HG03025 (cell line): Measurements from ENCODE around the gene GRHPR.
A peak's percentile ranks its signal among the peaks of the same experiment; 100 is the strongest.
"Not testable (repeated sequence)": the region's sequence is repeated elsewhere in the genome, so short reads cannot be mapped to it uniquely, and the experiment has no call there.

Source experiments
- ATAC-seq: cut with Tn5 transposase; IDR thresholded peaks from one replicate; pipeline ENCODE4 v1.9.1; 2021; ENCODE audit warnings: mild to moderate bottlenecking, moderate library complexity; ENCODE audit not compliant: unreplicated experiment, low FRiP score

The GRHPR gene

DNA sequence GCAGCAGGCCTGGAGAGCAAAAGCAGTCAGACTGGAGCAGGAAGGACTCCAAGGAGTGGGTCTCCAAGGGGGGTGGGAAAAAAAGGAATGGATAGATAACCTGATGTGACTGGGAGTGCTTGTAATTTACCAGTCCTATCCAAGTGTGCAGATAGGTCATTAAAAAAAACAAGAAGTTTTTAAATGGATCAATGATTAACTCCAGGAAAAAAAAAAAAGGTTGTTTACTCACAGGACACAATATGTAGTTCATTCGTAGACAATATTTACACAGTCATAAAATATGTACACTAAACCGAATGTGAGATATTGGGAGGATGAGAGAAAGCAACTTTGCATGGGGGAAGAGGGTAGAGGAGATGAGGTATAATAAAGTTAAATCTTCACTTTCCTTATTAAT, 22.4 kb downstream of the GRHPR start:
- ATAC-seq = no peak

DNA sequence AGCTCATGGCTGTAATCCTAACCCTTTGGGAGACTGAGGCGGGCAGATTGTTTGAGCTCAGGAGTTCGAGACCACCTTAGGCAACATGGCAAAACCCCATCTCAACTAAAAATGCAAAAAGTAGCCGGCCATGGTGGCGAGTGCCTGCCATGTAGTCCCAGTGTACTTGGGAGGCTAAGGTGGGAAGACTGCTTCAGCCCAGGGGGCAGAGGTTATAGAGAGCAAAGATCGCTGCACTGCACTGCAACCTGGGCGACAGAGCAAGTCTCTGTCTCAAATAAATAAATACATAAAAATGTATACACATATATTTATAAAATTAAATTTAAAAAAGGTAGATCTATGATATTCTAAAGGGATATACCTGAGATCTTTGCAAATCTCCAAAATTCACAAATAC, 23.3 kb downstream of the GRHPR start:
- no peak for ATAC-seq

DNA sequence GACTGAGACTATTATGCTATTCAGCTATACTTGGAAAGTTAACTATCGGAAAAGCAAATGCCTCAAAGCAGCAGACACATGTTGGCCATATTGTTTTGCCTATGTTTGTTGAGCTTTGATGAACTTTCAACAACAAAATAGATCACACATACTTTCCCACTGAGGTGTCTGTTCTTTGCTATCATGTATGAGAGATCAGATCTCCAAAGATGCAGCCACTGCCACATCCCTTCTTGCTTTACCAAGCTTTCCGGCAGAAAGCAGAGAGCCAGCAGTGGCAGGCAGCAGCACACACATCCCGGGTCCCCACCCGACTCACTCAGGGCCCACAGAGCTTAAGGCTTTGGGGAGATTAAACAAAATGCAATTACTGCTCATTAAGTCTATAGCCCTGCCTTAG, 23.9 kb downstream of the GRHPR start:
- no peak for ATAC-seq

DNA sequence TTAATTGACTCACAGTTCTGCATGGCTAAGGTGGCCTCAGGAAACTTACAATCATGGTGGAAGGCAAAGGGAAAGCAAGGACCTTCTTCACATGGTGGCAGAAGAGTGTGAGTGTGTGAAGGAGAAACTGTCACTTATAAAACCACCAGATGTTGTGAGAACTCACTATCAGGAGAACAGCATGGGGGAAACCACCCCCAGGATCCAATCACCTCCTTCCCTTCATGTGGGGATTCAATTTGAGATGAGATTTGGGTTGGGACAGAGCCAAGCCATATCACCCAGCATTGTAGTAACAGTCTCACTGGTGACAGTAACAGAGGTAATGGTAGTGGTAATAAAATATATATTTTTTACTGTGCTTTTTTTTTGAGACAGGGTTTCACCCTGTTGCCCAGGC, 24.6 kb downstream of the GRHPR start:
- no peak for ATAC-seq

DNA sequence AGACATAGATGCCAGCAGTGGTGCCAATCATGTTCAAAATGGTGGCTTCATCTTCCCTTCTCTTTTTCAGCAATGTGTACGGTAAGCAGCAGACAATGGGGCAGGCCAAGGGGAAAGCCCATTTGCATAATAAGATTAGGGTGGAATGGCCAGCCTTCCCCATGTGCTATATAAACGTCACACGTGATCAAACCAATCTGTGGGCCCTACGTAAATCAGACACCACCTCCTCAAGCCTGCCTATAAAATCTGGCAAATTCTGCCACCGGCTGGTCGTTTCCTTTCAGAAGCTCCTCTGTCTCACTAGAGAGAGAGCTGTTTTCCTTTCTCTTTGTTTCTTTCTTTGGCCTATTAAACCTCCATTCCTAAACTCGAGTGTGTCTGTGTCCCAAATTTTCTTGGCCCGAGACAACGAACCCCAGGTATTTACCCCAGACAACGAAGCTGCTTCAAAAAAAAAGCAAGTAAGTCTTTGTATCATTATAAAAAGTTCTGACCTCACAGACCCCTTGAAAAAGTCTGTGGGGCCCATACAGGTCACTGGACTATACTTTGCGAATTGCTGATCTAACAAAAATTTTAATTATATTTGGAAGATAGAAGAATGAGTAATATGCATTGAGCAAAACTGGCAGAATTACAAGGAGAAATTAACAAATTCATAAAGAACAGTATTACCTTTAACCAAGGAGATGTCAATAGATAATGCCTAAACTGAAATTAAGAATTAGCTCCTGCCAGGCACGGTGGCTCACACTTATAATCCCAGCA, 27.6 kb downstream of the GRHPR start:
- no peak for ATAC-seq

DNA sequence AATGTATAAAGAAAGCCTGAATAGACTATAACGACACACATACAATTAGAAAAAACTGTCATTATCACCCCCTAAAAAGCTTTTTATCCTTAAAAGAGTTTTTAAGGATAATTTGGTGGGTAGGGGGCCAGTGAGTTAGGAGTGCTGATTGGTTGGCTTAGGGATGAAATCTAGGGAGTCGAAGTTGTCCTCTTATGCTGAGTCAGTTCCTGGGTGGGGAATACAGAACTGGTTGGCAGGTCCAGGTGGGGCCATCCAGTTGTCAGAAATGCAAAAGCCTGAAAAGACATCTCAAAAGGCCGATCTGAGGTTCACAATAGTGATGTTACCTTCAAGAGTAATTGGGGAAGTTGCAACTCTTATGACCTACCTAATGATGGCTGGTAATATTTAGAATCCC, 29.1 kb downstream of the GRHPR start:
- no peak for ATAC-seq

DNA sequence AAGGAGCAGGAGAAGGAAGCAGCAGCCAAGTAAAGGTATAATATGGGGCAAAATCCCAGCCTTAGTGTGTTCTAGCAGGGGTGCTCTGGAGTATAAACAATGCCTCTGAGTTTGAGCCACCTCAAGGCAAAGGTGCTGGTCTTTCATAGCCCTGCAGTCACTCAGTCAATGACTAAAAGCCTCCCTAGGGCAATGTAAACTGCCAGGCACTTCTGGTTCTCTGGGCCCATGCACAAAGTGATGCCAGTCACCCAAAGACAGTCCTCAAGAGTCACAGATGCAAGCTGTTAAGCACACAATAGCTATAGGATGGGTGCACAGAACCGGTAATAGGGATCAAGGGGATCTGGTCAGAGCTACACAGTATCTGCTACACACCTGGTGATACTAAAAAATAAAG, 30.1 kb downstream of the GRHPR start:
- no peak for ATAC-seq

DNA sequence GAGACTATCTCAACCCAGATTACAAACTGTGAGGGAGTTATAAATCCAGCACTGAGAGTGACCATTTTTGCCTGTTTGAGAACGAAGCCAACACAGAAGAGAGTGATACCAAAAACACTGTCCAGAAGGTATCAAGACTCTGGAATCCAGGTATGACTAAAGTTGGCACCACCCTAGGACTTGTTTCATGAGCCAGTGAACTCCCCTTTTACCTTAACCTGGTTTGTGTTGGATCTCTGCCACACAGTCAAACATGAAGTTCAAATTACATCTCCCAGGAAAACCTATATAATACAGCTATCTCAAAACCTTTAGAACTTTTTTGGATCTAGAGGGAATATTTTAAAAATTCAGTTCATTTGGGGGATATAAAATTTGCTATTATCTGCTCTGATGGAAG, 31.3 kb downstream of the GRHPR start:
- ATAC-seq = no peak

DNA sequence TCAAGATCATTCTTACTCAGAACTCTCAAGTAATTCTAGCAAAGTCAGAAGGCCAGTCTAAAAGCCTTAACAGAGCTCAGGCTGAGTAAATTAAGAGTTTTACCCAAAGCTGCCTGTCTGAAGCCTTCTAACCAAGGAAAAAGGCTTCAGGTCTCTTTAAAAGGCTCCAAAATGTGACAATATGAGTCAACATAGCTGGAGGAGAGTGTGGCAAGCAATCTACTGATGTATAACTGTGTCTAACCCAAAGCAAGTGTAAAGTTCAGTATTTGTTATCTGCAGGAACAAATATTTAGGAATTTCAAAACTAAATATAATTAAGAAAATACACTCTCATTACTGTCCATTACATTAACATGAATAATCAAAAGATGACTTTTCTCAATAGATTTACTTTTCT, 31.7 kb downstream of the GRHPR start:
- ATAC-seq = no peak

DNA sequence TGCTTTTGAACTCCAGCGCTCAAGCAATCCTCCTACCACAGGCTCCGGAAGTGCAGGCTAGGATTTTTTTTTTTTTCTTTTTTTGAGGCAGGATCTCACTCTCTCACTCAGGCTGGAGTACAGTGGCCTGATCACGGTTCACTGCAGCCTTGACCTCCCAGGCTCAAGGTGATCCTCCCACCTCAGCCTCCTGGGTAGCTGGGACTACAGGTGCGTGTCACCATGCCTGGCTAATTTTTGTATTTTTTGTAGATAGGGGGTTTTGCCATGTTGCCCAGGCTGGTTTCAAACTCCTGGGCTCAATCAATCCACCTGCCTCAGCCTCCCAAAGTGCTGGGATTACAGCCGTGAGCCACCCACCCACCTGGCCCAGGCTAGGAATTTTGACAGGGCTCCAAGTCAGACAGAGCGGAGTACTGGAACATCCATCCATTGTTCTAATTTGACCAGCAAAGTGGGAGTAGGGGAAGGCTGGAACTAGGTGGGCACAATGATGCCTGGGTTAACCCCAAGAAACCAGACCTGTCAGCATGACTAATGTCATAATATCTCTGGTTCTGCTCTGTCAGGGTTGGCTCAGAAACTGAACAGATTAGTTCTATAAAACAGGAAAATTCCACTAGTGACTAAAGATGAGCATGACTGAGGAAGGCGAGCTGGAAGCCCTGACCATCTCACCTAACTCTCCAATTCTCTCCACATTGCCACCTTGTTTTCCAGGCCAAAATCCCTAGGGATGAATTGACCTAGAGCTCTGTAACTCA, 33.6 kb downstream of the GRHPR start:
- no peak for ATAC-seq

DNA sequence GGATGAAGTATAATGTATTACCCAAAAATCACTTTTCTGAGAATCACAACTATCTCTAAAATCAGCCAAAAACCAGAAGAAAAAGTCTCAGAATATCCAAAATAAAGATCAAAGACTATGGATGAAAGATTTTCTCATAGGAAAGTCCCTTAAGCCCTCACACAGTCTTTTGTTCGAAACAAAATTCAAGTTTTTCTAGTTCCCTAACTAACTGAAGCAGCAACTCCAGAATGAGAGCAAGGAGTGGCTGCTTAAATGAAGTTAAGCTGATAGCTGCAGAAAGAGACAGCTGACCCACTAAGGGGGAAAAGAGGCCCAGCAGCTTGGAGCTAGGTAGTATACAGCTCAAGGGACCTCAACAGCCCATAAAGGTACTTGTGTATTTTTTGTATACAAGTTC, 34.3 kb downstream of the GRHPR start:
- no peak for ATAC-seq

DNA sequence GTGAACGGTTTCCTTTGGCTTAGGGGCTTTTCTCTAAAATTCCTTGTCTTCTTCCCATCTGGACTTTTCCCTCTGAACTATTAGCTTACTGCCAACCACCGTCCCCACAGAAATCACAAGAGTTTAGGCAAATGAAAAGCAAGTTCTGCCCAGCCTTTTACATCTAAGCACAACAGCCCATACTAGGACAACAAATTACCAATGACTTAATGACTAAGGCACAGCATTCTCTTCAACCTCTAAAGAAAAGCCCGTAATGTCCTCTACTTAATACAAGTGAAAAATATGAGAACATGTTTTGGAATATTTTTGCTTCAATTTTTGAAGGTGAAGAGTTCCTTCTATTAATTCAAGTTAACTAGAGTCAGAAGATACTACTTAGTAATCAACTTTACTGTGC, 41.5 kb downstream of the GRHPR start:
- no peak for ATAC-seq

DNA sequence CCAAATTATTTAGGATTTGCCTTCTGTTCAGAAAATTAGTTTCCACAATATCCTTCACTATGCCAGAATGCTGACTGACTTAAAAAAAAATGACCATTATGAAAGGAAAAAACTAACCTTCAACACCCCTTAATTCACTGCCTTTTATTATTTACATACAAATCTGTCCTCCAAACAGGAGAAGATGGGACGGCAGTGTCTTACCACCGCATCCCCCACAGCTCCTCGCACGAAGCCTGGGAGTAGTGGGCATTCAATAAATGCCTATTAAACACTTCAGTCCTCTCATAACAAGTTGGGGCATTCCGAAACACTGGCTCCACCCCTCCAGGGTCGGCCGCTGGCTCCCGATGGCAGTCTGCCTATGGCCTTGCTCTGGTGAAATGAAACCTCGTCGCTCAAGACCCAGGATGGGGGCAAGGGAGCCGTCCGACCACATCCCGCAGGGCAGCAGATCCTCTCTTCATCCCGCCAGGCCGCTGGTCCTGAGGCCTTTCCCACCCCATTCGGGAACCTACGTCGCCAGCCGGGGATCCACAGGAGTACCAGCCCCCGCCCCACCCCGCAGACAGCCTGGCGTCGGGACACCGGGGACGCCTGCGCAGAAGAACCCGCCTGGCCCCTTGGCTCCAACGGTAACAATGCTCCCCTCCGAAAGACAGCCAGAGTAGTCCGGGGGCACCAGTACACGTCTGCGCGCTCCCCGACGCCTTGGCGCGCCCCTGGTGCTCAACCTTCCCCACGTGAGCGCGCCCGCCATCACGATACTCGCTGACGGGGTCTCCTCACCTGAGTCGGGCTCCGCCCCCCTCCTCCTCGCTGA, 42.1 kb downstream of the GRHPR start:
- peak; percentile 37 for ATAC-seq

DNA sequence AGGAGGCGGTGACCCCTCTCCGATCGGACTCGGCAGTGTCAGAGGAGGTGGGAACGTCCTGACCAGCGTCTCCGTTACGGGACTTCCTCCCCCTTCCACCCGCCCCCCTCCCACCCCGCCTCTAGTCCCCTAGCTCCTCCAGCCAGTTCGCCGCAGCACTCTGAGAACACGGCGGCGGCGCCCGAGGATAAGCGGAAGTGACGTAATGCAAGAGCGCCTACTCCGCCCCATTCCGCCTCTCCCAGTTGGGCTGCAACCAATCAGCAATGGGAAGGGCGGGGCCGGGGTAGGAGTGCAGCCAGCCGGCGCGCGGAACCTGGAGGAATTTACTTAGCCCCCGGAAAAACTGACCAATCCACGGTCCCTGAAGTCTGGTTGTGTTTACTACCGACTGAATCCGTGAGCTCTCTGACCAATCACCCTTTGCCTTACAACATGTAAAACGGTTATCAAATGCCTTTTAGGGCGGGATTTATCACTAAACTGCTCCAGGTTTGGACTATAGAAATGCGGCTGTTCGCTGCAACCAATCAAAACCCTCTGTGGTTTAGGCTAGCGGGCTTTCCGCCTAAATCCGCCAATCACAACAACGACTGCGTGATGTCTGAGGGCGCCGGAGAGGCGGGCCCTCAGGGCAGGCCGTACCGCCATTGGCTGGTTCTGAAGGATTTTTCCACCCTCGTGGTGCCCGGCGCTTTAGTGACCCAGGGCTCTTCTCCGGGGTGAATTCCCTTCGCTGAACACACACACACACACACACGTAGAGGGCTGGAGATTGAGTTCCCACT, 42.9 kb downstream of the GRHPR start, which contains the start of gene ZBTB5:
Gene ZBTB5 (minus strand): TSS at position 202 of the 788 bp plus-strand sequence. CDS start 22,899 bp downstream, outside the sequence.
- ATAC-seq = peak; percentile 83

DNA sequence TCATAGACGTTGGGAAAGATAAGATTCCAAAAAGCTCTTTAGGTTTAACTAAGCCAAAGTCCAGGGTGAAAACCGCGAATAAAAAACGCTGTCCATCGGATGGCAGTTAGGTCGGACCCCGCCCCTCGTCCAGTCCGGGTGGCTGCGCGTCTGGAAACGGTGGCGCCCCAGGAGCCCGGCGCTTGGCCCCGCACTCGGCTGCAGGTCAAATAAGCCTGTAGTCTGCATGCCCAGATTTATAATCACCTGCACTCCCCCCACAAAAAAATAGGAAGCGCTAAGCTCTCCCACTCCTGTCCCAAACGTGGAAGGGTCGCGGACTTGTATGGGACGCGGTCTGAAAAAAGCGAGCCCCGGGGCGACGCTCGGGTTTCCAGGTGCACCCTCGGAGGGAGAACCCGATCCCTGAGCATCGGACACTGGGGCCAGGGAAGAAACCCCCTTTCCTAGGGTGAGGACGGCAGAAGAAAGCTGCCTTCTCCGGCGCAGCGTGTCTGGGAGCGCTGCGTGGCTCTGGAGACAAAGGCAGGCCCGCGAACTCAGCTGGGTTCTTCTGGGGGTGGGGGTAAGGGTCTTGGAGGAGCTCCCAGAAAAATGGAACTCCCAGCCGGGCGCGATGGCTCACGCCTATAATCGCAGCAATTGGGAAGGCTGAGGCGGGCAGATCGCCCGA, 43.7 kb downstream of the GRHPR start:
- ATAC-seq = no peak

DNA sequence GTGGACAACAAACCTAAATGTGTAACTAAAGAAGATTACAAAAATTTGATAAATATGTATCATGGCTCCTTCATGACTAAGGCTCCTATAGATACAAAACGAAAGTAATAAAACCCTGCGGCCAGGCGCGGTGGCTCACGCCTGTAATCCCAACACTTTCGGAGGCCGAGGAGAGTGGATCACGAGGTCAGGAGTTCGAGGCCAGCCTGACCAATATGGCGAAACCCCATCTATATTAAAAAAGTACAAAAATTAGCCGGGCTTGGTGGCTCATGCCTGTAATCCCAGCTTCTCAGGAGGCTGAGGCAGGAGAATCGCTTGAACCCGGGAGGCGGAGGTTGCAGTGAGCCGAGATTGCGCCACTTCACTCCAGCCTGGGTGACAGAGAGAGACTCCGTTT, 45.0 kb downstream of the GRHPR start:
- not testable (repeated sequence) for ATAC-seq

DNA sequence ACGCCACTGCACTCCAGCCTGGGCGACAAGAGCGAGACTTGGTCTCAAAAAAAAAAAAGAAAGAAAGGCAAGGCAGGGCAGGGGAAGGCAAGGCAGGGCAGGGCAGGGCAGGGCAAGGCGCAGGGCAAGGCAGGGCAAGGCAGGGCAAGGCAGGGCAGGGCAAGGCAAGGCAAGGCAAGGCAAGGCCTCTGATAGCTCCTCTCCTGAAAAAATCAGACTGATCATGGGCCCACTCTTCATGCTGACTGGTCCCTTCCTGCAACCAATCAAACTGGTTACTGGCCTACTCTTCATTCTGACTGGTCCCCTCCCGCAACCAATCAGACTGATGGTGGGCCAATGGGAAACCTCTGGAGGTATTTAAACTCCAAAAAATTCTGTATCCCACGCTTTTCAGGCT, 46.1 kb downstream of the GRHPR start:
- no peak for ATAC-seq

DNA sequence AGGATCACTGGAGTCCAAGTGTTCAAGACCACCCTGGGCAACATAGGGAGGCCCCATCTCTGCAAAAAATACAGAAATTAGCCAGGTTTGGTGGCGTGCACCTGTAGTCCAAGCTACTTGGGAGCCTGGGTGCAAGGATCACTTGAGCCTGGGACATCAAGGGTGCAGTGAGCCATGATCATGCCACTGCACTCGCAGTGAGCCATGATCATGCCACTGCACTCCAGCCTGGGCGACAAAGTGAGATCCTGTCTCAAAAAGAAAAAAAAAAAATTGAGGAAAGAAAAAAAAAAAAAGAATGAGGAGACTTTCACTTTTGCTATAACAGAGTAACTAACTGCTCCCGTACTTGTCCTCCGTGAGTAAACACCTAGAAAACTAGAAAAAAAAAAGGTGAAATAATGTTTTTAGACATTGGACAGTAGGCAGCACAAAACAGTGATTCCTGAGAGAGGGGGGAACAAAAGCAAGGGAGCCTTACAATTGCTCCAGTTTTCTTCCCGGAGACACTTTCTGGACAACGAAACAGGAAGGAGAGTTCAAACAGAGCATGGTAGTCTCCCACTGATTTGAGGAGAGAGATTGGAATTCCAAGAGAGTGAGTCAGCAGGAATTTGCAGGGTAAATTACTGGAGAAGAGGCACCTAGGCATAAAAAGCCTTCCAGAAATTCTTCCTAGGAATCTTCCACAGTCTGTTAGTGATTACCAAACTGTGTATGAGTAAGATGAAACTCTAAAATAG, 49.6 kb downstream of the GRHPR start:
- ATAC-seq = no peak

DNA sequence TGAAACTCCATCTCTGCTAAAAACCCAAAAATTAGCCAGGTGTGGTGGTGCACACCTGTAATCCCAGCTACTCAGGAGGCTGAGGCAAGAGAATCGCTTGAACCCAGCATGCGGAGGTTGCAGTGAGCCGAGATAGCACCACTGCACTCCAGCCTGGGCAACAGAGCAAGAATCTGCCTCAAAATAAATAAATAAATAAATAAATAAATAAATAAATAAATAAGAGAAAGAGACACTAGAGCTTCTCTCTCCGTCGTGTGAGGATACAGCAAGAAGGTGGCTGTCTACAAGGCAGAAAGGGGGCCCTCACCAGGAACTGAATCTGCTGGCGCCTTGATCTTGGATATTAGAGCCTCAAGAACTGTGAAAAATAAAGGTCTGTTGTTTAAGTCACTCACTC, 51.5 kb downstream of the GRHPR start:
- ATAC-seq = not testable (repeated sequence)
